Measurements from ENCODE around the gene MTNR1A.

DNA sequence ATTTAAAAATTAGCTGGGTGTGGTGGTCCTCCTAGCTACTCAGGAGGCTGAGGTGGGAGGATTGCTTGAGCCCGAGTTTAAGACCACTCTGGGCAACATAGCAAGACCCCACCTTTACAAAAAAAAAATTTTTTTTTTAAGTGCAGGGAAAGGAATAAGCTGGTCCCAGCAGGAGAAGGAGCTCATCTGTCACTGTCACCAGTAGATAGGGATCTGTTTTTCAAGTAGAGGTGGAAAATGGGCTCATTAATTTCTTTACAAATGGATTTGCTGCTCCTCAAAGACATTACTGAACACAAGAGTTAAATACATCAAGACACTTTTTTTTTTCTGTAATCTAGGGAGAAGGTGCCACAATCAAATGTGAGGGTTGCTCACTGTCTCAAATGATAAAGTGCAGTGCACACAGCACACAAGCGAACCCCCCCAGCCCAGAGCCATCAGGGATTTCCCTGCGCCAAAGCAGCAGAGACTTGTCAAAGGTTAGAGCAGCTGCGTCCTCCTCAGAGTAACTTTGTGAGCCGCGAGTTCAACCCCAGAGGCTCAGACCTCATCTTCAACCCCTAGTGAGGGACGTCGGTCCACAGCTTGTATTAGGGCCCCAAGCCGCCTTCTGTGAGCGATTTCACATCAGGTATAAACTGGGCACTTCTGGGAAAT lies 14.3 kb upstream of the MTNR1A start:
- TF ChIP-seq, protein P1, sequence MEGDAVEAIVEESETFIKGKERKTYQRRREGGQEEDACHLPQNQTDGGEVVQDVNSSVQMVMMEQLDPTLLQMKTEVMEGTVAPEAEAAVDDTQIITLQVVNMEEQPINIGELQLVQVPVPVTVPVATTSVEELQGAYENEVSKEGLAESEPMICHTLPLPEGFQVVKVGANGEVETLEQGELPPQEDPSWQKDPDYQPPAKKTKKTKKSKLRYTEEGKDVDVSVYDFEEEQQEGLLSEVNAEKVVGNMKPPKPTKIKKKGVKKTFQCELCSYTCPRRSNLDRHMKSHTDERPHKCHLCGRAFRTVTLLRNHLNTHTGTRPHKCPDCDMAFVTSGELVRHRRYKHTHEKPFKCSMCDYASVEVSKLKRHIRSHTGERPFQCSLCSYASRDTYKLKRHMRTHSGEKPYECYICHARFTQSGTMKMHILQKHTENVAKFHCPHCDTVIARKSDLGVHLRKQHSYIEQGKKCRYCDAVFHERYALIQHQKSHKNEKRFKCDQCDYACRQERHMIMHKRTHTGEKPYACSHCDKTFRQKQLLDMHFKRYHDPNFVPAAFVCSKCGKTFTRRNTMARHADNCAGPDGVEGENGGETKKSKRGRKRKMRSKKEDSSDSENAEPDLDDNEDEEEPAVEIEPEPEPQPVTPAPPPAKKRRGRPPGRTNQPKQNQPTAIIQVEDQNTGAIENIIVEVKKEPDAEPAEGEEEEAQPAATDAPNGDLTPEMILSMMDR (conservative IDR thresholded peaks at IDR 0.05 in 1 of 2, IDR thresholded peaks at IDR 0.05 in 1 of 2; ENCODE audit: extremely low read depth in 1 of 2, insufficient read depth in 1 of 2, low read depth in 1 of 2, low read length in 2 of 2): no peak
- no peak for TF ChIP-seq EZH2 (IDR thresholded peaks at IDR 0.05; ENCODE audit: borderline replicate concordance, low read length)
